ENCODE measurements around the gene XRCC2.
"Not testable (repeated sequence)": the region's sequence is repeated elsewhere in the genome, so short reads cannot be mapped to it uniquely, and the experiment has no call there.

Gene XRCC2

DNA sequence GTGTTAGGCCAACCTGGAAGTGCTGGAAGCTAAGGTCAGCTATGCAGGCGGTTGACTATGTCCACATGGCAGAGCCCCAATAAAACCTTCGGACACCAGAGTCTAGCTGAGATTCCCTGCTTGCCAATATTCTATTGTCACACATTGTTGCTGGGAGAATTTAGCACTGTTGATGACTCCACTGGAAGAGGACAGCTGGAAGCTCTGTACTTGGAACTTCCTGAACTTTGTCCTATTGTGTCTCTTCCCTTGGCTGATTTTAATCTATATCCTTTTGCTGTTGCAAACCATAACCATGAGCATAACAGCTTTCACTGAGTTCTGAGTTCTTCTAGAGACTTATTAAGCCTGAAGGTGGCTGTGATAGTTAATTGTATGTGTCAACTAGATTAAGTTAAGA, 12.0 kb downstream of the XRCC2 start:
- ATAC-seq, result no peak

- ATAC-seq, result no peak
Measured at GRCh38 chr7:152663148-152663740, 12.7 kb downstream of the XRCC2 start.

- ATAC-seq, result no peak
Measured at GRCh38 chr7:152661479-152661878, 14.5 kb downstream of the XRCC2 start.

- no peak for ATAC-seq
Measured at GRCh38 chr7:152660021-152660420, 15.9 kb downstream of the XRCC2 start.

DNA sequence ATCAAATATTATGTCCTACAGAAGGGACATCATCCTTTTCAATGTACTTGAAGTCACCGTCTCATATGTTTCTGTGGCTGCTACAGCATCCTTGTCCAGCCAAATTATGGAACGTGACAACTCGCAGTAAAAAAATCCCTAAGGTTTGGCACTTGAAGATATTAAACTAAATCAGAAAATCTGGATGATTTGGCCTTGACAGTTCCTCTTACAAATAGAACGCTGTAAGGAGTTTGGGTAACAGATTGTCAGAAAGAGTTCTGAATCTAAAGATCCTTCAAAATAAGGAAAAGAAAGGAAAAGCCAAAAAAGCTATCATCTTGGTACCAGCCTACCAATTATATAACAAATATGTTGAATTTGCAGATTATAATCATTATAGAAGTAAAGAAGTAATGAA, 21.0 kb downstream of the XRCC2 start:
- ATAC-seq, result no peak

GRCh38 chr7:152649220-152649619, 26.7 kb downstream of the XRCC2 start:
- ATAC-seq, result no peak

- ATAC-seq, result no peak
Measured at GRCh38 chr7:152647009-152647408, 28.9 kb downstream of the XRCC2 start.

DNA sequence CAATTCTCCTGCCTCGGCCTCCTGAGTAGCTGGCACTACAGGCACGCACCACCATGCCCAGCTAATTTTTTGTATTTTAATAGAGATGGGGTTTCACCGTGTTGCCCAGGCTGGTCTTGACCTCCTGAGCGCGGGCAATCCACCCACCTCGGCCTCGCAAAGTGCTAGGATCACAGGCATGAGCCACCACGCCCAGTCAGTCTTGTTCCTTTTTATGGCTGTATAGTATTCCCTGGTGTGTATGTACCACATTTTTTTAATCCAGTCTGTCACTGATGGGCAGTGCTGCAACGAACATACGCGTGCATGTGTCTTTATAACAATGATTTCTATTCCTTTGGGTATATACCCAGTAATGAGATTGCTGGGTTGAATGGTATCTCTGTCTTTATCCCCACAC, 29.4 kb downstream of the XRCC2 start:
- ATAC-seq, result not testable (repeated sequence)

DNA sequence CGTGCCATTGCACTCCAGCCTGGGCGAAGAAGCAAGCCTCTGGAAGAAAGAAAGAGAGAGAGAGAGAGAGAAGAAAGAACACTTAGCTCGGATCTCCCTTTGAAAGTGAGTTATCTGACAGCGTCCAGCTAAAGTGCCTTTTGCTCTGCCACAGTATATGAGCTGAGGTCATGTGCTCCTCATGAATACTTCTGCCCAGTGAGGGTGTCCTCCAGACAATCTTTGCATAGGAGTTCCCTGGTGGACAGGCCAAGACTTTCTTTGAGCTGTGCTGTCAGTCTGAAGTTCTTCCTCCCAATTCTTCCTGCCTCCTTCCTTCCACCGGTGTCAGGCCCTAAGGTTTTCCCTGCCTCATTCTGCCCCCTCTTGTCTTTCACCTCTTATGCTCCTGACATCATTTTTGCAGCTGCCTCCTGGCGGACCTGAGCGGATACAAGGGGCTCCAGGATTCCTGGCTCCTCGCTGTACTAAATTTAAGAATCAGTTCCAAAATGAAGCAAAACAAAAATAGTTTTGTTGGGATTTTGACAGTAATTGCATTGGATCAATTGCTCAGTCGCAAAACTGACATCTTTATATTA, 31.9 kb downstream of the XRCC2 start:
- ATAC-seq, result no peak

DNA sequence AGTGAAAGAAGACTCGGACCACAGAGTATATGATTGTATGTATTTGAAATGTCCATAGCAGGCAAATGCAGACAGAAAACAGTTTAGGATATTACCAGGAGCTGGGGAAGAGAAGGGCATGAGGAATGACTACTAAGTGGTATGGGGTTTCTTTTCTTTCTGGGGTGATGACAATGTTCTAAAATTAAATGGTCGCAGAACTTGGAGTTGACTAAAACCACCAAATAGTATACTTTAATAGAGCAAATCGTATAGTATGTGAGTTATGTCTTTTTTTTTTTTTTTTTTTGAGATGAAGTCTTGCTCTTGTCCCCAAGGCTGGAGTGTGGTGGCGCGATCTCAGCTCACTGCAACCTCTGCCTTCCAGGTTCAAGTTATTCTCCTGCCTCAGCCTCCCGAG, 34.6 kb downstream of the XRCC2 start:
- no peak for ATAC-seq

DNA sequence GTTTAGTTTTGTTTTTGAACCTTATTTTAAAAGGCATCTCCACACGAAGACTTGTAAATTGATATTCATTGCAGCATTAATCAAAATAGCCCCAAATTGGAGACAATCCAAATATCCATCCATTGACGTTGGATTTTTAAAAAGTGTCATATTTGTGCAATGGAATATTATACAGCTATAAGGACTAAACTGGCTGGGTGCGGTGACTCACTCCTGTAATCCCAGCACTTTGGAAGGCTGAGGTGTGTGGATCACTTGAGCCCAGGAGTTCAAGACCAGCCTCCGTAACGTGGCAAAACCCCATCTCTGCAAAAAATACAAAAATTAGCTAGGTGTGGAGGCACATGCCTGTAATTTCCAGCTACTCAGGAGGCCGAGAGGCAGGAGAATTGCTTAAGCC, 35.1 kb downstream of the XRCC2 start:
- no peak for ATAC-seq

- no peak for ATAC-seq
Measured at GRCh38 chr7:152637920-152638580, 37.9 kb downstream of the XRCC2 start.

- ATAC-seq, result no peak
Measured at GRCh38 chr7:152637161-152637560, 38.8 kb downstream of the XRCC2 start.

DNA sequence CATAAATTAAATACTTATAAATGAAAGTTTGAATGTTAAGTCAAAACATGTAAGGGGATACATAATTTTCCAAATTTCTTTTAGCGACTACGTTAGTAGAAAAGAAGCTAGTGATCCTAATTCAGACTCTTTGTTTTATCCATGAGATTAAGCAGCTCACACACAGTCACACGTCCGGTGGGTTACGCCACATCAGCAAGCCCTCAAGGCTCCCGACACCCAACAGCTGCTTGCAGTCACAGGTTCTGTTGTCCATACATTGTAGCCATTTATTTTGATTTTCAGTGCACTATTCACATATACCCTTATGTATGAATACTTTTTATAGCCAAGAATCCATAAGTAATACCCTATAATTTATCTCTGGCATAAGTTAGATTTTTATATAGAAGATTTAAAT, 39.5 kb downstream of the XRCC2 start:
- ATAC-seq, result no peak

- ATAC-seq, result no peak
Measured at GRCh38 chr7:152633504-152633903, 42.4 kb downstream of the XRCC2 start.

DNA sequence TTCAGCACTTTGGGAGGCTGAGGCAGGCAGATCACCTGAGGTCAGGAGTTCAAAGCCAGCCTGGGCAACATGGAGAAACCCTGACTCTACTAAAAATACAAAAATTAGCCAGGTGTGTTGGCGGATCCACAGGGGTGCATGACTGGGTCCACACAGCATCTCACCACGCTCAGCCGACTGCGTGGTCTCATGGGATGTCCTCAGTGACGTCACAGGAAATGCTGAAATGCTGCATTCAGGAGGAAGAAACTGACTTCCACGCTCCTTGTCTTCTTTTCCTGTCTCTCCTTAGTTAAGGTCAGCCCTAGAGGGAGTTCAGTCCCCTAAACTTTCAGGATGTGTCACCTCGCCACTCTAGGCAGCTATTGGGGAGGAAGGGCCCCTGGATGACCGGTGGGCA, 42.9 kb downstream of the XRCC2 start:
- no peak for ATAC-seq

DNA sequence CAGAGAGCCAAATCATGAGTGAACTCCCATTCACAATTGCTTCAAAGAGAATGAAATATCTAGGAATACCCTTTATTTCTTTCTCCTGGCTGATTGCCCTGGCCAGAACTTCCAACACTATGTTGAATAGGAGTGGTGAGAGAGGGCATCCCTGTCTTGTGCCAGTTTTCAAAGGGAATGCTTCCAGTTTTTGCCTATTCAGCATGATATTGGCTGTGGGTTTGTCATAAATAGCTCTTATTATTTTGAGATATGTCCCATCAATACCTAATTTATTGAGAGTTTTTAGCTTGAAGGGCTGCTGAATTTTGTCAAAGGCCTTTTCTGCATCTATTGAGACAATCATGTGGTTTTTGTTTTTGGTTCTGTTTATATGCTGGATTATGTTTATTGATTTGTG, 47.2 kb downstream of the XRCC2 start:
- ATAC-seq, result not testable (repeated sequence)

DNA sequence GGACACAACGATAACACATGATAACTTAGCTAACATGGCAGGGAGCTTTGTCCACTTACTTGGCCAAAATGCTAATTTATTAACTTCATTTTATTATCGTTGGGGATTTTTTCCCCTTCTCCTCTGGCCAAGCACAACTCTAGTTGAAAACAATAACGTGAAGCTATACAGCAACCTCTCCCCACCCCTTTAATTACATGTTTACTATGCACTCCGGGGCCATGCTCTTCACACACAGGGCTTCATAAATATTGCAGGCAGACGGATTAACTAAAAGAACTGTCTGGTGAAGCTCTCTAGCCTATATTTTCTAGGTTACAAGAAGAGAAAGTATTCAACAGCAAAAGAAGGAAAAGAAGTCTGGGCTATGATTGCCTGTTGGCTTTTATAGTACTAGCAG, 51.7 kb downstream of the XRCC2 start:
- ATAC-seq, result no peak

DNA sequence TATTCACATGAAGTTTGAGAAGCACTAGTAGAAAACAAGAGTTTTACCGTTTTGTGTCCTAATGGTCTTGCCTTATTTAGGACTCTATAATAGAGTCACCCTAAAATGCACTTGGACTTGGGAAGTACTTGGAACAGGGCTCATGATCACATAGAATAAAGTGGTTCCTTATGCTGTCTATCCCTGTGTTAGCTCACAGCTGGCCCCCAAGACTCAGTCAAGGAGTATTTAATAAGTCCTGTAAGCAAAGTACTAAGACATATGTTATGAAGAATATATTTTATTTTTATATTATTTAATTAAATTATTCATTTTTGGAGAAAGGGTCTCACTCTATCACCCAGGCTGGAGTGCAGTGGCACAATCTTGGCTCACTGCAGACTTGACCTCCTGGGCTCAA, 54.5 kb downstream of the XRCC2 start:
- no peak for ATAC-seq

DNA sequence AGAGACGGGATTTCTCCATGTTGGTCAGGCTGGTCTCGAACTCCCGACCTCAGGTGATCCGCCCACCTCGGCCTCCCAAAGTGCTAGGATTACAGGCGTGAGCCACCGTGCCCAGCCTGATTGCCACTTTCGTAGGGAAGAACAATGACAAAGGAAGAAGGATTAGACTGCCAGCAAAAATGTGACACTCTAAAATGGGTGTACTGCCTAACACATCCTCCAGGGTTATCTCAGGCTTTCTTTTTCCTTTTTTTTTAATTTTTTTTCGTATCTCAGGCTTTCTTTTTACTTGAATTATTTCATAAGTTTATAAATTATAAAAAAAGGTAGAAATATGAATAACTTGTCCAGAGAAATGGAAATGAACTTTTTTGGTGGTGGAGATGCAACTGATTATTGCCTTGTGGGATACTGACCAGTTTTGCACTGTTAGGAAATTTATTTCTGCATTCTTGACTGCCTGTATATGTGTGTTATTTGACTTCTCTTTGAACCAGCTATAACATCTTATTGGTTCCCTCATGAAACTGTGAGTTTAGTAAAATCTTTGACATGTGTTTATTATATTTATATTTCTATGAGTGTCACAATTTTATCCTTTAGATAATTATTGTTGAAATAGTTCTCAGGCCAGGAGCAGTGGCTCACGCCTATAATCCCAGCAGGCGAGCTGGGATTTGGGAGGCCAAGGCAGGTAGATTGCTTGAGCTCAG, 56.8 kb downstream of the XRCC2 start:
- ATAC-seq, result no peak

- ATAC-seq, result no peak
Measured at GRCh38 chr7:152618427-152618826, 57.5 kb downstream of the XRCC2 start.

DNA sequence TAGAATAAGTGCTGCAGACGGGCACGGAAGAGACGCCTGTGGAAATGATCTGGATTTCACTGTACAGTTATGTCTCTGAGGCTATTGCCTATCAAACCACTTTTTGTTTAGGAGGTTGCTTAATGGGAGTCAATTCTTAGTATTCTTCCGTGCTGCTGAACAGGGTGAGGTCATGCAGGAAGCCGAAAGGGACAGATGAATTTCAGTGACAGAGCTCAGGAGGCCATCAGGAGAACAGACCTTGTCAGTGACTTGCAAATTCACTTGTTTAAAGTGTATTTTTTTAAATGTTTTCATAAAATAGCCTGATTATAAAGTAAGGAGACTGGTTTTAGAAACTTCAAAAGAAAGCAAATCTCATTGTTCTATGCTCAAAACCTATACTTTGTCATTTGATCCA, 58.9 kb downstream of the XRCC2 start:
- ATAC-seq, result no peak

DNA sequence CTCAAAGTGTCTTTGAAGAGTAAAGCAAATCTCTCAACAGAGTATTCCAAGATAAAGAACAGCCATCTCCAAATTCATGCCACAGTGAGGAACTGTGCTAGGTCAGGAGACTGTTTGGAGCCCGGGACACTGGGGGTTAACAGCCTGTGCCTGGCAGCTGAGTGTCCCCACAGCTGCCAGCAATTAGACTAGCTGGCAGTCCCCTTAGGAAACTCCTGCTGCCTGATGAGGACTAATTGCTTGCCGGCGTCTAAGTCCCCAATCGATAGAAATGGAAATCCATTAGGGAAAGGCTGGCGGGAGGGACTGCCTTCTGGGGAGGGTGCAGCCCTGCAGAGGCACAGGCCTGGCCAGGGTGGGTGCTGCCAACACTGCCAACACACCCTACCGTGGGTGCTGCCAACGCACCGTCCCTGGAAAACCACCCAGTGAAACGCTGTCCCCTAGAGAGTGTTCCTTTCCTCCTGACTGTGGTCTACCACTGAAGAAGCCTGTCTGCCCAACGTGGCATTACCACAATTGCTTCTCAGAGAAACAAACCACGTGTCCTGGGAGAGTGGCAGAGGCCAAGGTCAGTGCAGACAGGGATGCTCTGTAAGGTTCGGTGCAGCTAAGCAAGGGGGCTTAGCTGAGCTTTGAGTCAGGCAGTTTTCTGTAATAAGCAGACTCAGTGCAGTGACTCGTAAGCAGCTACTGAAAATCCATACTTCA, 60.8 kb downstream of the XRCC2 start:
- no peak for ATAC-seq
